DMS53 treated with DMSO at 0.1 percent for 48 hours (cell line): ENCODE results near the gene AFF1.

ENCODE experiments used
- DNase-seq: peaks from one replicate; lab custom pipeline; 2025; ENCODE audit not compliant: unreplicated experiment; lab: John Stamatoyannopoulos, UW

The AFF1 gene

DNA sequence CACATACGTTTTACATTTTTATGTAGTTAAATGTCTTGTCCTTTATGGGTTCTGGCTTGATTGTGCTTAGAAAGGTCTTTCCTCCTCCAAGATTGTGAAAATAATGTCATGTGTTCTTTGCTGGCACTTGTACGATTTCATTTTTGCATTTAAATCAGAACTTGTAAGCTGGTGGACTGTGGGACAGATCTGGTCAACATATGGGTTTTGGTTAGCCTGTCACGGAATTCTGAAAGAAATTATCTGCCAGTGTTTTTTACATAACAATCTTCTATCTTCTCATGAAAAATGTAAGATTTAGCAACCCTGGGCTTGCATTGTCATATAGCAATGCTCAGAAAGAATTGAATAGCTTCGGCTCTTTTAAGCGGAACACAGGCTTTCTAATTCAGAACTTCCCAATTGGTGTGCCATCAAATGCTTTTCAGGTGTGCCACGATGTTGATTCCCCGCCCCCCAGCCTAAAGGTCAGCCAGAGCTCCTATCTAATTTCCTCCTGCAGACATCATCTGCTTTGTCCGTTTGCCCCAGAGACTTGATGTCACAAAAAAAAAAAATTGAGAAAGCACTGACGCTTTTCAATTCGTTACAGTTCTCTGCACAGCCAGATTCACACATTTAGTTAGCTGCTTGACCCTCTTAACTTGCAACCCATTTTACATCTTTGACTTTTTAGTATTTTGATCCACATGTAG, 16.2 kb downstream of the AFF1 start:
- DNase-seq, result no peak

- DNase-seq, result no peak
These were observed 21.2 kb downstream of the AFF1 start for GRCh38 chr4:86955888-86956451.

DNA sequence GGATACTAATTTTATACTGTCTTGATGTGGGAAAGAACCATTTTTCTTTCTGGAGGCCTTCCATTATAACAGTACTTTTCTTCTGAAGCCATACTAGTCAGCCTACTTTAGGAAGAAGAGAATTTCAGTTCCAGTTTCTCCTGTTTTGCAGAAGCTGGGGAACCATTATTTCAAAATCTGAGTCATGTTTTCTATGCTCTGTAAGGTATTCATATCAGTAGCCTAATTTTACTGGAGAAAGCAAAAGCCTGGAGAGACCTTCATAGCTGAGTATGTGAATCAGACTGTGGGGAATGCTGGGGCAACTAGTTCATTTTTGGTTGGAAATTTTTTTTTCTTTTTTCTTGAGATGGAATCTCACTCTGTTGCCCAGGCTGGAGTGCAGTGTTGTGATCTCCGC, 22.4 kb downstream of the AFF1 start:
- DNase-seq, result no peak

GRCh38 chr4:86959588-86960500, 25.0 kb downstream of the AFF1 start:
- DNase-seq, result no peak

GRCh38 chr4:86960557-86960961, 25.7 kb downstream of the AFF1 start:
- no peak for DNase-seq

- no peak for DNase-seq
These were observed 26.3 kb downstream of the AFF1 start for GRCh38 chr4:86961116-86961515.

DNA sequence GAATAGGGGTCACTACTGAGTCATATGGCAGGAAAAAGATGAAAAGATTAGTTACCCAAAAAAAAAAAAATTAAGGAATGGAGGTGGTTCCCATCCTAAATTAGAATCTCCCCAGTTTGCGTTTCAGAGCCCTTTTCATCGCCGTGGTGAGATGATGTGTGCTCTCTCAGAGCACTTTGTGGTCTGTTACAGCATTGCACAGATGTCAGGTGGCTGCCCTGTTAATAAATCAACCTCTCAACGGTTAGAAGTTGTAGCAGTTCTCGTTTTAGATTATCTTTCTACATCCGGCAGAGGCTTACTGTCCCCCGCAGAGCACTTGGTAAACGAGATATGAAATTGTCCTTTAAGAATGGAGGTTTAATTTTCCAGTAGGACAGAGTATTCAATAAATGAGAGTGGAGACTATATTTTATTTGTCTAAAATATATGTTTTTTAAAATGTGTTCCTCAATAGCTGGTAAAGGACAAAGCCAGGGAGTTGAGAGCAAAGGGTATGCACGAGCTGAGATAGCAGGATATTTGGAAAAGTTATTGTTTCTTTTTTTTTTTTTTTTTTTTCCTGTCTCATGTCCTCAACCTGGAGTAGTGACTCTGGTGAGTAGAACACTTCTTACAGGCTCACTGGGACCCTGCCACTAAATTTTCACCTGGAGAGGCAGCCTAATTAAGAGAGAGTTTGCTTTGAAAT, 26.9 kb downstream of the AFF1 start:
- DNase-seq, result no peak

DNA sequence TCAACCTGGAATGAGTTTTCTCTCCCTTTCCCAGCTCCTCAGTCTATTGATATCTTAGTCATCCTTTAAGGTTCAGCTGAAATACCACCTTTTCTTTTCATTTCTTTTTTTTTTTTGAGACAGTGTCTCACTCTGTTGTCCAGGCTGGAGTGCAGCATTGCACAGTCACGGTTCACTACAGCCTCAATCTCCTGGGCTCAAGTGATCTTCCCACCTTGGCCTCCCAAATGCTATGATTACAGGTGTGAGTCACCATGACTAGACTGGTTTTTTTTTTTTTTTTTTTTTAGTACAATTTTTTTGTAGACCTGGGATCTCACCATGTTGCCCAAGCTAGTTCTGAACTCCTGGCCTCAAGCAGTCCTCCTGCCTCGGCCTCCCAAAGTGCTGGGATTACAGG, 28.9 kb downstream of the AFF1 start:
- DNase-seq, result peak; percentile 7

GRCh38 chr4:86965019-86965976, 30.5 kb downstream of the AFF1 start:
- DNase-seq, result no peak

DNA sequence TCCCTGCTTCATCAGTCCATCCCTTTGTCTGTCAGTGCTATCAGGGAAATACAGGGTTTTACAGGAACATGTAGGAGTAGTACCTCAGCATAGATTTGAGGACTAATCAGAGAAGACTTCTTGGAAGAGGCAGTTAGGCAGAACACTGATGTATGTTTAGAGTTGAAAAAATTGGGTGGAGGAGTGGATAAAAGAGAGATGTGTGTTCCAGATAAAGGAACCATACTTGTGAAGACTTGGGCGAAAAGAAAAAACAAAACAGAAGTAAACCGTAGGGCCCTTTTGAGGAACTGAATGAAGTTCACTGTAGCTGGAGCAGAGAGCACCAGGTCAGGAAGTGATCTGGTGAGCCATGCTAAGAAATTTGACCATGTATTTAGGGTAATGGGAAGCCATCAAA, 32.3 kb downstream of the AFF1 start:
- no peak for DNase-seq

- DNase-seq, result no peak
These were observed 33.0 kb downstream of the AFF1 start for GRCh38 chr4:86967798-86968197.

GRCh38 chr4:86968547-86968946, 33.7 kb downstream of the AFF1 start:
- no peak for DNase-seq

DNA sequence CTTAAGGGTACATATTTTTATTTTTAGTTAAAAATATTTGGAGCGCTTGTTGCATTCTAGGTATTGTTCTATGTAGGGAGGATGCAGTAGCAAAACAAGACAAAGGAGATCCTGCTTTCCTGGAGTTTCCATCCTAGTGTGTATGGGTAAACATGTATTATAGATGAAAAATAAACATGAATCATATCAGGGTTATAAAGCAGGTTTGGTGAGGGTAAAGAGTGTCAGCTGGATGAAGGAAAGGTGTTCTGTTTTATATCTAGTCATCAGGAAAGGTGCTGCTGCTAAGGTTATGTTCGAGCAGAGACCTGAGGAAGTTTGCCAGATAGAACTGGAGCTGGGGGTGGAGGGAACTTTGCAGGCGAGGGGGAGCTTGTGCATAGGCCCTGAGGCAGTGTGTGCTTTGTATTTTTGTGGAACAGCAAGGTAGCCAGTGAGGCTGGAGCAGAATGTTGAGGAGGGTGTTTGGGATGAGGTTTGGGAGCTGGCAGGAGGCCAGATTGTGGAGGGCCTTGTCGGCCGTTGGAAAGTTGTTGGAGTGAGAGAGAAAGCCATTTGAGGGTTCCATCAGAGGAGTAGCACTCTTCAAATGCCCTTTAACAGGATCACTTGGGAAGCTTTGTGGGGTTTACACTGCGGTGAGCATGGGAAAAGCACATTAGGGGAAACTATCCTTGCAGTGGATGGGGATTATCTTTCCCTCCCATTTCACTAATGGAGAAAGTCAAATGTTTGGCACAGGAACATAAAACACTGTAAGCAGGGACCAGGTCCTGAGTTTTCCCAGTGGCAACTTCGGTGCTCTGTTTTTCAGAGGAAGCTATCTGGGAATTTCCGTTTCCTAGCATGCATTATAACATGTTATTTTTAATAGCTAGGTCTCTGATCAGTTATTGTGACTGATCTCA, 35.9 kb downstream of the AFF1 start:
- DNase-seq, result peak; percentile 5

DNA sequence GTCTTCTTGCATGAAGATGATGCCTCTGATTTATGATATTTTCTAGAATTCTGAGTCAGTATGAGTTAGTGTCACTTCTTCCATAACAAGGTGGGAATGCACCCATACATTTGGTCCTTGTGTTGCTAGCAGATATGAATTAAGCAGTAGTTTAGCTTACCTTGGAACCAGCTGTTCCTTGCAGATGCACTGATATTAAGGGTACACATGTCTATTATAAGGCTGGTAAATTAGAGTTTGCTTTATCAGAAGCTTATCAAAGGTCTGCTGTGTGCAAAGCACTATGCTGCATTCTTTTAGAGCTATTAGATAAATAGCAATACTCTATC, 36.5 kb downstream of the AFF1 start:
- no peak for DNase-seq

DNA sequence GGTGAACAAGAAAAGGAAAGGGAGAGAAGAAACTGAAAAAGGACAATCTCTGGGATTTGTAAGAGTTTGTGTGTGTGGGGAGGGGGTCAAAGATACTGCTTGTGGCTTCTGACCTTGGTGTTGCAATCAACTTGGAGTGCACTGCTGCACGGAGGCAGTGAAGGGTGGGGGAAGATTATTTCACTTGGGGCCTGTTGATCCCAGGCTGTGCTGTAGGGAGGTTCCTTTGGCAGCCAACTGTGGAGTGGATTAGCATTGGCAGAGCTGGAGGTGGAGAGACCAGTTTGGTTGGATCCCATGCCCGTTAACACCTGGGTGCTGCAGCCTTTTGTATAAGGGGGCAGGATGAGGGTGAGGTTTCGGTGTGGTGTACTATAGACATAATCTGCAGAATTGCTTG, 38.2 kb downstream of the AFF1 start:
- DNase-seq, result peak; percentile 7

DNA sequence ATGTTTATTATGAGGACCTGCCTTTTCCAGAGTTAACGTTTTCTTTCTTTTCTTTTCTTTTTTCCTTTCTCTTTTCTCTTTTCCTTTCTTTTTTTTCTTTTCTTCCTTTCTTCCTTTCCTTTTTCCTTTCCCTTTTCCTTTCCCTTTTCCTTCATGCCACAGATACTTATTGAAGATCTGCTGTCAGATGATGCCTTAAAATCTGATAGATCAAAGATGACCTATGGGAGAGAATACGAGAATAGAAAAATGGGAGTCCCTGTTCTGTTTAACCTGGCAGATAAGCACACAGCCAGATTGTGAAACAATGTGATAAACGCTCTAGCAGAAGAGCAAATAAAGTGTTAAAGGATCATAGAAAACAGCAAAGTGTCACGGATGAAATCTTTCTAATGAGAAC, 38.9 kb downstream of the AFF1 start:
- no peak for DNase-seq

- no peak for DNase-seq
These were observed 39.8 kb downstream of the AFF1 start for GRCh38 chr4:86974551-86974994.

- no peak for DNase-seq
These were observed 41.1 kb downstream of the AFF1 start for GRCh38 chr4:86975927-86976326.

GRCh38 chr4:86976801-86977485, 42.1 kb downstream of the AFF1 start:
- DNase-seq, result no peak
